Measurements from ENCODE around the gene WDR18.

WDR18 gene

DNA sequence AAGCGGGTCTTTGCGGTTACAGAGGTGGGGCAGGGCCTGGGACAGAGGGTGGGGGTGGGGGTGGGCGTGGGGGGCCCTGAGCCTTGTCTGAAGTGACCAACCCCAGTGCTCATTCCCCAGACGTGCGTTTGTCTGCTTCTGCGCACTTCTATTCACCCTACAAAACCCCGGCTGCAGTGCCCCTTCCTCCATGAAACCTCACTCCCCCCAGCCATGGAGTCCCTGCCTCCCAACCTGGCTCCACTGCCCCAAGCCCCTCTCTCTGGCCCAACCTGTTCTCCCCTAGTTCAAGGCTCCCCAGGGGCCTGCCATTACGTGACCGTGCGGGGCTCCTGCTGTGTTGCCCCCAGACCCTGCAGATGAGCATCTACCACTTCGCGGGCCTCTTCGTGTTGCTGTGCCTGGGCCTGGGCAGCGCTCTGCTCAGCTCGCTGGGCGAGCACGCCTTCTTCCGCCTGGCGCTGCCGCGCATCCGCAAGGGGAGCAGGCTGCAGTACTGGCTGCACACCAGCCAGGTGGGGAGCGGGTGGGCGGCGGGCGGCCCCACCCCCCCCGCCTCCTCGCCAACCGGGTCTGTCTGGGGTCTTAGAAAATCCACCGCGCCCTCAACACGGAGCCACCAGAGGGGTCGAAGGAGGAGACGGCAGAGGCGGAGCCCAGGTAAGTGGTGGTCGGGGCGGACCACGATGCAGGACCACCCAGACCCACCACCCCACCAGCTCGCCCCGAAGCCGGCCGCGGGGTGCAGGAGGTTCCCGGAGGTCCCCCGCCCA is 24.3 kb downstream of the WDR18 start:
- DNase-seq (ENCODE audit: low spot score) = no peak

DNA sequence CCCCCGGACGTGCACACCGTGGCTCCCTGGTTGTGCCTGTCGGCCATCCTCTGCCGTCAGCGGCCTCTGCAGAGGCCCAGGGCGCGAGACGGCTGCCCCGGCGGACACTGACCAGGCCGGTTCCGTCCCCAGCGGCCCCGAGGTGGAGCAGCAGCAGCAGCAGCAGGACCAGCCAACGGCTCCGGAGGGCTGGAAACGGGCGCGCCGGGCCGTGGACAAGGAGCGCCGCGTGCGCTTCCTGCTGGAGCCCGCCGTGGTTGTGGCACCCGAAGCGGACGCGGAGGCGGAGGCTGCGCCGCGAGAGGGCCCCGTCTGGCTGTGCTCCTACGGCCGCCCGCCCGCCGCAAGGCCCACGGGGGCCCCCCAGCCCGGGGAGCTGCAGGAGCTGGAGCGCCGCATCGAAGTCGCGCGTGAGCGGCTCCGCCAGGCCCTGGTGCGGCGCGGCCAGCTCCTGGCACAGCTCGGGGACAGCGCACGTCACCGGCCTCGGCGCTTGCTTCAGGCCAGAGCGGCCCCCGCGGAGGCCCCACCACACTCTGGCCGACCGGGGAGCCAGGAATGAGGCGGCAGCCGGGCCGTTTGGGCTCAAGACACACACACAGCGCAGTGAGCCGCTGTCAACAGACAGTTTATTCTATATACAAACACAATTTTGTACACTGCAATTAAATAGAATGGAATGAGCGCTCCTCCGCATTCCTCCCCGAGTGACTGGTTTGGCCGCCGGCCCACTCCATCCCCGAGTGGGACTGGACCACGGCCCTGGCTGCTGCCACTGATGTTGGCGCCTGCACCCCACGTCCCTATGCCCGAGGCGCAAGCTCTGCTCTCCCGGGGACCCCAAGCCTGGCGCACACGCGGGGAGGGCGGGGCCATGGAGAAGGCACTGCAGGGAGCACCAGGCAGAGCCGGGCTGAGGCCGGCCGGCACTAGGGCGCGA is 25.2 kb downstream of the WDR18 start:
- DNase-seq (ENCODE audit: low spot score) = no peak

DNA sequence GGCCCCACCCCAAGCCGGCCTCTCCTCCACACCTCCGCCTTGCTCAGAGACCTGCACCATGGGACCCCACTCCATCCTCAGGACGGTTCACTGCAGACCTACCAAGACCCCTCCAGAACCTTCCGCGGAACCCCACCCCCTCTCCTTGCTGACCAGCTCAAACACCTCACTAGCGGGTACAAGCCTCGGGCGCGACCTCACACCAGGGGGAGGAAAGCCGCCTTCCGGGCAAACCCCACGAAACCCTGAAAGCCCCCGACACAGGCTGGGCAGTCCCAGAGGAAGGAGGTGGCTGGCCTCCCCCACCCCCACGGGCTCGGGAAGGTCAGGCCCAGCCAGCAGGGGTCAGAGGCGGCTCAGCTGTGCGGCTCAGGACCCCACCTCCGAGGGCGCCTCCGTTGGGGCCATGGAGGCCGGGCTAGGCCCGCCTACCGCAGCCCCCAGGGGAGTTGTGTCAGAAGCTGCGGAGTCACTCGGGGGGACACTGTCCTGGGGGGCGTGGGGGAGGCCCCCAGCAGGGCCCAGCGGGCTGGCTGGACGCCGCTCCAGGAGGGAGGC is 25.9 kb downstream of the WDR18 start:
- DNase-seq (ENCODE audit: low spot score) = no peak

DNA sequence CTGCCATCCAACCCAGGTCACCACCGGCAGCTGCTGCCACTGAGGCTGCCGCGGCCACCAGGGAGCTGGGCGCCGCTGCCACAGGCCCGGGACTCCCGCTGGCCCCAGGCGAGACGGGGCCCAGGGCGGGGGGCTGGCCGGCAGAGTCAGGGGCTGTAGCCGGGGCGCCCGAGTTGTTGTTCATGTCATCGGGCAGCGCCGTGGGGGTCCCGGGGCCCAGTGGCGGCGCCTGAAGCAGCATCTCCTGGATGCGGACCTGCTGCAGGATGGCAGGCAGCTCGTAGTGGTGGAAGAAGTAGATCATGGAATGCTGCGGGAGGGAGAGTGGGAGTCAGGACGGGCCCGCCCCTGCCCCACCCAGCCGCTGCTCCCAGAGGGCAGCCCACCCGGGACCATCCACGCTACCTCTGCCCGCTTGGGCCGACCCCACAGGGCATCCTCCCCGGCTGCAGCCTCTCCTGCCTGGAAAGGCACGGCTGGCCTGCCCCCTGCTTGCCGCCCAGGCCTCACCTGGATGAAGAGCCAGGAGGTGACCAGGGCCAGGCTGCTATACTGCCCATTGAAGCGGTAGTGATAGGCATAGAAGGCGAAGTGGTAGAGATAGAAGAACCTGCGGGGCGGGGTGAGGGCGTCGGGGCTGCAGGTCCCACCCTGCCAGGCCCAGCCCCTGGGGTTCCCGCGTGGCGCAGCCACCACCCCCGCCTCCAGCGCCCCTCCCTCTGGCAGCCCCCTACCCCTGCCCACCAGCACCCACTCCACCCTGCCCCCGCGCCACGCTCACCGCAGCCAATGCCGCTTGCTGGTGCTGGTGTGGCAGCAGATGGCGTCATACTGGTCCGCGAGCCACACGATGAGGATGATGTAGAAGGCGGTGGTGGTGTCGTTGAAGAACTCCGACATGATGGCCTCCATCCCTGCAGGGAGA is 26.7 kb downstream of the WDR18 start:
- DNase-seq (ENCODE audit: low spot score) = no peak

DNA sequence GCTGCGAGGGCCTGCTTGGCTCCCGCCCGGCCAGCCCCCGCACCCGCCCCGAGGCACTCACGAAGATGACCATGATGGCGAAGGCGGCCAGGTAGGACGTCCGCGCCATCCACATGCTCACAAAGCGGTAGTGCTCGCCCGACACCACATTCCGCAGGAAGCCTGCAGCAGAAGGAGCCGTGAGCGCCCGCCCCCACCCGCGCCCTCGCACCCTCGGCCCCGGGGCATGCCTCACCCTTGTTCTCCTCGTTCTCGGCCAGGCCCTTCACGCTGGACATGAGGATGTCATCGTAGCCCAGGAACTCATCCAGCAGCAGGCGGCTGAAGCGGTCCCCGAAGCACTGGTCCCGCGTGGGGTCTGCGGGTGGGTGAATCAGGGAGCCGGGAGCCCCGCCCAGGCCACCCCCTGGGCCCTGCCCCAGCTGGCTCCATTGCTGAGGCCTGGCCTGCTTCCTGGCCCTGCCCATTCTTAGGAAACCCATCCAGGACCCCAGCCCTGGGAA is 27.7 kb downstream of the WDR18 start:
- DNase-seq (ENCODE audit: low spot score) = no peak

DNA sequence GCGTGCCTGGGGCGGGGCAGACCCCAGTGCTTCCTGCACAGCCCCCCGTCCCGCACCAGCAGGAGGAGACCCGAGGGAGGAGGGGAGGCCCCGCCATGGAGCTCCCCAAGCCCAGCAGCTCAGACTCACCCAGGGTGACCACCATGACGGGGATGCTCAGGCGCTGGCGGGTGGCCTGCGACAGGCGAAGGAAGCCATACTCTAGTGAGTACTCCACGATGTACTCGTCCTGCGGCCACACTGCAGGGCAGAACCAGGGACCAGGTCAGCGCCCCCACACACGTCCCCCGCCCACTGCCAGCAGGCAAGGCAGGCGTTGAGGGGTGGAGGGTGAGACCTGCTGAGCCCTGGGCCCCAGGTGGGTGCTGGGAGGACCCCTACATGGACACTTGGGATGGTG is 28.2 kb downstream of the WDR18 start:
- DNase-seq (ENCODE audit: low spot score) = no peak

DNA sequence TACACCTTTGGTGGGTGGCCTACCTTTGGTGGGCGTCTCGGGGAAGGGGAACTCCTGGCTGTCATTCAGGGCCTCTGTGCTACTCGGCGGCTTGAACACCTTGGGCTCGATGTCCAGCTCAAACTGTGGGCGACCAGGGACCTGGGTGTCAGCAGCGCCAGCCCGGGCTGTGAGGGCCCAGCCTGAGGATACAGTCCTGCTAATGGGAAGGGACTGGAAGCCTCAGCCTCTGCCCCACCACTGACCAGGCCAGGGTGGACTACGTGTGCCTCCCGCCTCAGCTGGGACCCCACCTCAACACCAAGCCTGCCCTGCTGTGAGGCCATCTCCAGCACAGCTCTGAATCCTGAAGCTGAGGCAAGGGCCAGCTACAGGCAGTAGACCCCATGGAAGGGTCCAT is 29.1 kb downstream of the WDR18 start:
- no peak for DNase-seq (ENCODE audit: low spot score)

DNA sequence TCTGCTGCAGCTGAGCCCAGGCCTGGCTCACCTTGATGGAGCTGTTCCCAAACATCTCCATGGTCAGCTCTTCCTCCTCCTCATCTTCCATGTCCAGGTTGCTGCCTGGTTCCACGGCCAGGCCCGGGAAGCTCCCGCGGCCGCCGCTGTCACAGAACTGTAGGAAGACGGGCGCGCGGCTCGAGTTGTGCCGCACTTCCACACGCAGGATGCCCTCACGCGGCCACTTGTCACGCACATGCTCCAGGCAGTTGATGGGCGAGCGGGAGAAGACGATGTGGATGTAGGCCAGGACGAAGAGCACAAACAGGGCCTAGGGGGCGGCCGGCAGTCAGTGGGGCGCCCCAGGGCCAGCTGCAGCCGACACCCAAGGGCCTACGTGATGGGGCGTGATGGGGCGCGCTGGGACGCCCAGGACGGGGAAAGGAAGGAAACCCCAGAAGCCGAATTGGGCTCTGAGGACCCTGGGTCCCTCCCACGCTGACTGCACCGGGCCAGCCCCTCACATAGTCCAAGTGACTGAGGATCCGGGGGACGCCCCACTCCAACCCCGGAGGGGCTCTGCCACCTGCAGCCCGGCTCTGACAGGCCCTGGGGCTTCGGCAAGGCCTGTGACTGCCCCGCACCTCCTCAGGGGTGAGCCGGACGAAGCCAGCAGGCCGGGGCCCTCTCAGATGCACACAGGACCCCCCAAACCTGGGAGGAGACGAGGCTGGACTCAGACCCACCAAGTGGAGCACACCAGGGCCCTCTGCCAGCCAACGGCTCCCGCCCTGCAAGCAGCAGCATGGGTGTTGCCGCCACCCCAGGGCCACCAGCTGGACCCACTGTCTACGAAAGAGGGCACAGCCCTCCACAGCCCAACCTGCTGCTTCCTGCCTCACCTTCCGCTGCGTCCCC is 30.3 kb downstream of the WDR18 start:
- DNase-seq (ENCODE audit: low spot score) = no peak

DNA sequence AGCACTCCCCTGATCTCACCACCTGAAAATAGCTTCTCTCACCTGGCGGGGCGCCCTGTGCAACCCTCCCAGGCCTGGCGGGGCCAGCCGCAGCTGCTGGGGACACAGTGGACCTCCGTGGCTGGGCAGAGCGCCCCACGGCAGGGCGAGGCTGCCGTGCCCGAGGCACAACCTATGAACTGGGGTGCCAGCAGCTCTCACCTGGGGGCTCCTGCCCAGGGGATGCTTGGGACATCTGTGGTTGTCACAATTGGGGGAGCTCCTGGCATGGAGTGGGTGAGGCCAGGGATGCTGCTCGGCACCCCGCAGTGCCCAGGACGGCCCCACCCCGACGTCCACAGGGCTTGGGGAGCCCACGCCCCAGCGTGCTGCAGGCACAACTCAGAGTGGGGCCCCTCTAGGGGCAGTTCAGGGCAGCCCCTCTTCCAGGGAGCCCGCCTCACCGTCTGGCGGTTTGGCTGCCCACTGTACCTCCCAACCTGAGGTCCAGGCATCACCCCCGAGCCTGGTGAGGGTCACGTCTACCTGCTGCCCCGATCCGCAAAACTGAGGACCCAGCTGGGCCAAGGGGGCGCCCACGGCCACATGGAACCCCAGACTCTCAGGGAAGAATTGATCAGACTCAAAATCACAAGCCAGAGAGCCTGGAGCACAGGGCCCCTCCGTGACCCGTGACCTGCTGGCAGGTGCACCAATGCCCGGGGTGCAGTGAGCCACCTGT is 31.1 kb downstream of the WDR18 start:
- no peak for DNase-seq (ENCODE audit: low spot score)

DNA sequence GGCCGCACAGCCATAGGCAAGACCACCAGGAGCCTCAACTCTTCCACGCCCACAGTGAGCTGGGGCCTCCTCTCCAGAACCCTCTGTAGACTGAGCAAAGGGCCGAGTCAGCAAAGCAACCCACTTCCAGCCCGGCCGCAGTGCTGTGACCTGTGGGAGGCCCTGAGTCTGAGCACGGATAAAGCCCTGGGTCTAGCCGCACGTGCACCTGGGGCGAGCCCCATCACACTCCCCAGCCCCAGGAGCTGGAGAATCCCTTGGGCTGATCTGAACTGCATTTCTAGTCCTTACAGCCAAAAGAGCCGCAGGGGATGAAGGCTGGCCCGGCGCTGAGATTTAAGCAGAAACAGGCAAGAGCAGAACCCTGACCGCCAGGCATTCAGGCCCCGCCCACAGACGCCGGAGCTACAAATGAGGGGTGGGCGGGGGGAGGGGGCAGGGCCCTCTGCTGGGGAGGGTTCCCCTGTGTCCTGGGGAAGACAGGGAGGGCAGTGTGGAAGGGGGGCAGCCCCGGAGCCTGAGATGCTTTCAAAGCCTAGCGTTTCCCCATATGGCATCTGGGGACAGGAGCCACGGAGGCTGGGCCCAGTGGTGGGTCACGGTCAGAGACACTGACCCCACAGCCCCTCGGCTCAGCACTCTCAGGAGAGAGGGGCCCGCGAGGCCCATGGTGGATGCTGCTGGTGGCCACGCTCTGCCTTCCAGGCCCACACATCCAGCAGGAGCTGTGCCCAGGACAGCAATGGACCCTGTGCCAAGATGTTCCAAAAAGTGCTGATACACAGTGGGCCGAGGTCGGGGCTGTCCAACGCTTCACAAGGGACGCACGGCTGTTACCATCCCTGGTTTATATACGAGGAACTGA is 31.9 kb downstream of the WDR18 start:
- no peak for DNase-seq (ENCODE audit: low spot score)

DNA sequence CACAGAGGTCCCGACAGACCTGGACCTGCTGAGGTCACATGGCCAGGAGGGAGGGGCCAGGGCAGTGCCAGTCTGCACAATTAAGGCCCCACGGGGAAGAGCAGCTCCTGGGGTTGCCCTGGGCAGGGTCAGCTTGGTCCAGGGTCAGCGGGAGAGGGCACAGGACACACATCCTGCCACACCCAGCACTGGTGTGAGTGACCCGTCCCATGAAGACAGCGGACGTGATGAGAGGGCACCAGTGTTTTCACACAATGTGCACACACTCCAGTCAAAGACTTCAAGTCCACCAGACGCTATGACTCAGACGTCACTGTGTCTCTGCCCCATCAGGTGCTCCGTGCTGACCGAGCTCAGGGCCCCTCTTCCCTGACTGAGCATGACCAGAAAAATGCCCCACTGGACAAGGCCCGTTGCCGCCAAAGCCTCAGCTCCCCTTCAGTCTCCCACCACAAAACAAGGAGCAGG is 32.5 kb downstream of the WDR18 start:
- DNase-seq (ENCODE audit: low spot score) = no peak

DNA sequence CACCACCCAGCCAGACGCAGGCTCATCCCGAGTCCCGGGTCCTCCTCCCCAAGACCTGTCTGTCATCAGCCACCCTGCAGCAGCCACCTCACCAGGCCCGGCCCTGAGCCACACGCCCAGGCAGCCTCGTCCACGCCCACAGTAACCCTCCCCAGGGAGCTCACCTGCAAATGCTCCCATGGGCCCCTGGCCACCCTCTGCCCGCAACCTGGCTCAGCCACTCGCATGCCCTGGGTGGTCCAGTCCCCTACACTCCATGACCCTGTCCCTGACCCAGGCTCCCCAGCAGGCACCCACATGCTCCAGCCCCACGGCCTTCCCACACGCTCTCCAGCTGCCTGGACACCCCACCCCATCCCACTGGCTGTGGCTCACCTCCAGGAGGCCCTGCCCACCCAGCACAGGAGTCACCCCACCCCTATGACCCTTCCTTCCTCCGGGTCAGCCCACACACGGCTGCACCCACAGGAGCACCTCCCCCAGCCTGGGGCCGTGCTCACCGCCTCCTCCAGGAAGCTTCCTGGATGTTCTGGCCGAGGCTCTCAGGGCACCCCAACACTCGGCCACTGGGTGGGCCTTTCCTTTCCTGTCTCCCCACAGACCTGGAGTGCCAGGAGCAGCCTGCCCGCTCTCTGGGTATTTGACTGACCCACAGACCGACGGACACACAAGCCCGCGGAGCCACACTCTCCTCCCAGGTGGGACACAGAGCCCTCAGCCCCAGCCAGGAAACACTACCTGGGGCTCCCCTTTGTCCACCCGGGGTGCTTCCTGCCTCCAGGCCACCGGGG is 33.2 kb downstream of the WDR18 start:
- no peak for DNase-seq (ENCODE audit: low spot score)

DNA sequence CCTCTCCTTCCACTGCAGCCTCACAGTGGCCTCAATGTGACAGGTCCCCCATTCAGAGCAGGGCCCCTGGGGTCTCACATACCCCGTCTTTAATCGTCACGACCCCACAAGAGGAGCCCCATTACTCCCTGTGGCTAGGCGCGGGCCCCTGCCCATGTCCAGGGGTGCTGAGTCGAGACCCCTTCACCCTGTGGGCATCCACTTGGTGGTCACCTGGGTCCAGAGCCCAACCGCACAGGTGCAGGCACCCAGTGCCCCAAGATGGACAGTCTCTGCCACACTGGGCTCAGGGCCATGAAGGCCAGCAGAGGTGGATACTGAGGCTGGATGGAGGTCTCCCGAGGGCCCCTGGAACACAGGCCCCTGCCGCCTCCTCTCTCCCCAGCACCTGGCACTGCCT is 33.8 kb downstream of the WDR18 start:
- DNase-seq (ENCODE audit: low spot score) = no peak

DNA sequence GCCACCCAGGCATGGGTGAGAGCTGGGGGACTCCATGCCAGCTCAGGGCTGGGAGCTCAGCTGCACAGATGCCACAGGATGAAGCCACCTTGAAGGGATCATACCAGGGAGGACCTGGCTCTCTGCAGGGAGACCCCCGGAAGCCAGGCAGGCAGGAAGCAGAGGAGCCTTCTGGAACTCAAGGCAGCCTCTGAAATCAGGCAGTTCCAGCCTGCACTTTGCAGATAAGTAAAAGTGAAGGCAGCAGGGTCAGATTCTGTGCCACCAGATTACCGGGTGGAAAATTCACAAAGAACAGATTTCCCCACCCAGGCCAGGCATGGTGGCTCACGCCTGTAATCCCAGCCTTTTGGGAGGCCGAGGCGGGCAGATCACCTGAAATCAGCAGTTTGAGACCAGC is 34.2 kb downstream of the WDR18 start:
- DNase-seq (ENCODE audit: low spot score) = no peak

DNA sequence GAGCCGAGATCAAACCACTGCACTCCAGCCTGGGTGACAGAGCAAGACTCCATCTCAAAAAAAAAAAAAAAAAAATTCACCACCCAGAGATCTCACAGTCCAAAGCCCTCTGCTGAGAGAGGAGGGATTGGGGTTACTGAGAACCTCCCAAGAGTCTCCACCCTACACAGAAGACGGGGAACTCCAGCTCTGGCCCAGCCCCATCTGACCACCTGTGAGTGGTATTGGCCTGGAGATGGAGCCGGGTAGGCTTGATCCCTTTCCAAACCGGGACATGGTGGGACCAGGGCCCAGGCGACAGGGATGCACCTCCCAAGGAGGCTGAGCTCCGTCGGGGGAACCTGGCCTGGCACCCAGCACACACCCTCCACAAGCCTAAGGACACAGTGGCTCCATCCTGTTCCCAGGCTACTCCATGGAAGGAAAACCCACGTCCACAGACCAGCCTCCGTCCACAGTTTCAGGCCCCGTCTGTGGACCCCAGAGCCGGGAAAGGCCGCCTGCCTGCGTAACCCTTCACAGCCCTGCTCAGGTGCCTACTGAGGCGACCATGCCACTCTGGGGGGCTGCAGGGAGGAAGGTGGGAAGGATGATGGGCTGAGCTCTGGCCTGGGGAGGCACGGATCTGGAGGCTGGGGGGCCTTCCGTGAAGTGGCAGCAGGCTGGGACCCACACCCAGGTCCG is 34.9 kb downstream of the WDR18 start:
- no peak for DNase-seq (ENCODE audit: low spot score)

DNA sequence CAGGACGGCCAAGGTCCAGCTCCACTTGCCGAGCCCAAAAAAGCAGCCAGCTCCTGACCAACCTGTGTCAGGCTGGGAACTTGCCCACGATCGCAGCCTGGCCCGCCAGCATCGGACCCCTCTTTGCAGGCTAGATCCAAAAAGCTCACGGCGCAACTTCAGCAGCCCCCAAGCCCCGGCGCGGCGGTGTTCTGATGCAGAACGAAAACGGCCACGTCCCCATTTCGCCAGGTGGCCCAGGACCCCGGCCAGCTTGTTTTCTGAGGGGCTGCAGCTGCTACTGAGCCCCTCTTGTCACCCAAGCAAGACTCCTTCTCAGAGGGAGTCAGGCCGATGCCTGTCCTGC is 35.4 kb downstream of the WDR18 start:
- DNase-seq (ENCODE audit: low spot score) = no peak
